A204.1 (cell line): ENCODE results near the gene POLD3.

Experiments
- FAIRE-seq: peaks from 2 replicates; lab custom pipeline; 2012; peaks lifted over from hg19 to GRCh38; lab: Jason Lieb, UNC

POLD3 gene

DNA sequence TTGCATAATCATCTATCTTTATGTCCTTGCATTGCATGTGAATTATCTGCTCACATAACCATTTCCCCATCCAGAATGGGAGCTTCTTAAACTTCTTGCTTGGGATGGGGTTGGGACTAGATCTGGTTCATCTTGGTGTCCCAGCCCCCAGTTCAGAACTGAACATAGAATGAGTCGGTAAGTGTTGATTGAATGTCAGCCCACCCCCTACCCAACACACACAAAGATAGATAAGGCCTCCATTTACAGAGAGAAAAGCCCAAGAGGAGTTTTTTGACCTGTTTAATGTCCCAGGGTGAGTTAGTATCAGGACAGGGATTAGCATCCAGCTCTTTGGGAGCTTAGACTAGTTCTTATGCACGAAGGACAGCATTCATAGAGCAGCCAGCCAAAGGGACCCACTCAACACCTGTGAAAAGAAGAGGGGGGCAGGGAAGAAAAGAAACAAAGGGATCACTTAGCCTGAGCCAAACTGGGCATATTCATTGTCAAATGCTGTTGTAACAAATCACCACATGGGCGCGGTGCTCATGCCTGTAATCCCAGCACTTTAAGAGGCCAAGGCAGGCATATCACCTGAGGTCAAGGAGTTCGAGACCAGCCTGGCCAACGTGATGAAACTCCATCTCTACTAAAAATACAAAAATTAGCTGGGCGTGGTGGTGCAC is 81.4 kb downstream of the POLD3 start:
- no peak for FAIRE-seq

DNA sequence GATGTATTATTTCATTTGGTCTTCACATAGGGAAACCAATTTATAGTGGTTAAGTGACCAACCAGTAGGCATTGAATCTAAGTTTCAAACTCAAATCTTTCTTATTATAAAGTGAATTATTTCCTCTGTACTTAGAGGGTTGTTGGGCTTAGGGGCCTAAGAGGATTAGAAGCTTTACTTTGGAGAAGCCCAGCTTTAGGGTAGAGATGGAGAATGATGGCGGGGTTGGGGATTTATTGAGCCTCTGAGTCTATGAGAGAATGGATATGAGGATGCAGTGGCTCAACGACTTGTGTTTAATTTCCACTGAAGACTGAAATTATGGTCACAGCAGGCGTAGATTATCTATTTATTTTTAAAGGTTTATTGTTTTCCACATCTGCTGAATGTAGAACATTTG is 83.4 kb downstream of the POLD3 start:
- no peak for FAIRE-seq

GRCh38 chr11:74676596-74676995 is 84.2 kb downstream of the POLD3 start:
- FAIRE-seq: no peak

GRCh38 chr11:74677131-74677530 is 84.7 kb downstream of the POLD3 start:
- no peak for FAIRE-seq

GRCh38 chr11:74678041-74678440 is 85.7 kb downstream of the POLD3 start:
- no peak for FAIRE-seq

DNA sequence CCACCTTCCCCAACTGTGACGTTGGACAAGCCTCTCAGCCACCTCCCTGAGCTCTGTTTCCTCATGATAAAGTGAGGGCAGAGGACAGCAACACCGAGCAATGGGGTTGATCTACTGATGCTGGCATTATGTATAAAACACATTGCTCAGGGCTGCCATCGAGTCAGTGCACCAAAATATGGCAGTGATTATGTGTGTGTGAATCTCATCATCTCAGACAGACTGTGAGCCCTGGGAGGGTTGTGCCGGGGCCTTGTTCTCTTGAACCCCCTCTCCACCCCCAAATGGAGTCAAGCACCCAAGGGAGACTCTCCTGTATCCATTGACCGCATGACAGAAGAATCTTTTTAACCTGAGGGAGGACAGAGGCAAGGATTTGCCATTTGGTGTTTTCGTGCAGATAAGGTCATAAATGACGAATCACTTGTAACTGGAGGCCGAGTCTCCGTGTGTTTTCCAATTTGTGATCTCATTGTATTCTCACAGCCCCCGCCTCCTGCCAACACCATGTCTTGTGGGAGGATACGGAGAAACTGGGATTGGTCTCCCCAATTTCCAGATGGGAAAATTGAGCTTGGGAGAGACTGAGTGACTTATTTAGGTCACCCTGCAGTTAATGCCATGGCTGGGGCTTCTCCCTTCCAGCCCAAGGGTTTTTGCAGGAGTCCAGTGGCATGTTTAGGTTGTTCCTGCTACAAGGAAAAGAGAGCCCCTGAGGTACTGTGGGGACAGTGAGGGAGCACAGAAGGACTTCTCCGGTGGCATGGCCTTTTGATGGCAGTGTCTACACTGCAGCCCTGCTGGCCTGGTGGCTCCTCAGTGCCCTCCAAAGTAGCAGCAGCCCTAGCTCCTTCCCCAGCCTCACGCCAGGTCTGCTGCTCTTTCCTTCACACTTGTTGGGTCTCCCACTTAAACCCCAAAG is 86.5 kb downstream of the POLD3 start:
- FAIRE-seq: no peak

- no peak for FAIRE-seq
Measured at GRCh38 chr11:74679513-74679865, 87.1 kb downstream of the POLD3 start.

GRCh38 chr11:74680035-74680671 is 87.8 kb downstream of the POLD3 start:
- no peak for FAIRE-seq

DNA sequence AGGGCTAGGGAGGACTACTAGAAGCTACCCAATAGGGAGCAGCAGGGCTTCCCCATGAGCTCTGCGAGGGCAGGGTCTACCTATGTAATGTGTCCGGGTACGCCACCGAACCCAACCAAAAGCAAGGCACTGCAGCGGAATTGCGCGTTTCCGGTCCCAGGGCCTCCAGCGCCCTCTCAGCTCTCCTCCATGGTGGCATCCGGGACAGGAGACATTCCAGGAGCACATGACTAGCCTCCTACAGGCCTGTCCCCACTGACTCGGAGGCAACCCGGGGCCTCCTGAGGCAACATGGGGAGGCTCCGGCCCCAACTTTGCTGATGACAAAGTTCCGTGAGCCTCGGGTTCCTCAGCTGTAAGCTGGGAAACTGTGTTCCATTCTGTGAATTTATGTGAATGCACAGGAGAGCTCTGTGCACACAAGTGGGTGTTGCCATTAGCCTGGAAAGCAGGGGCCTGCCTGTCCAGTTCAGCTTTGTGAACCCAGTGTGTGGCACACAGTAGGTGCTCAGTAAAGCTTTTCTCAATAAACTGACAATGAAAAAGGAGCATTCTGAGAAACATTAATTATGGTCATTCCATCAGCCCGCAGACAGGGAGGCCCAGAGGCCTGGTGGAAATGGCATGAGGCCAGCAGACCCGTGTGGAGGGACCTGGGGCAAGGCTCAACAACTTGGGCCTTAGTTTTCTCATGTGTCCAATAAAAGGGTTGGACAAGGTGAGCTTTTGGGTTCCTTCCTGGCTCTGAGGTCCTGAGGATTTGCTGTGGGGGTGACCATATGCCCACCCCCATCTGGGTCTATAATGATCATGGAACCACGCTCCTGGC is 88.5 kb downstream of the POLD3 start:
- no peak for FAIRE-seq

- FAIRE-seq: no peak
Measured at GRCh38 chr11:74681686-74682651, 89.6 kb downstream of the POLD3 start.

DNA sequence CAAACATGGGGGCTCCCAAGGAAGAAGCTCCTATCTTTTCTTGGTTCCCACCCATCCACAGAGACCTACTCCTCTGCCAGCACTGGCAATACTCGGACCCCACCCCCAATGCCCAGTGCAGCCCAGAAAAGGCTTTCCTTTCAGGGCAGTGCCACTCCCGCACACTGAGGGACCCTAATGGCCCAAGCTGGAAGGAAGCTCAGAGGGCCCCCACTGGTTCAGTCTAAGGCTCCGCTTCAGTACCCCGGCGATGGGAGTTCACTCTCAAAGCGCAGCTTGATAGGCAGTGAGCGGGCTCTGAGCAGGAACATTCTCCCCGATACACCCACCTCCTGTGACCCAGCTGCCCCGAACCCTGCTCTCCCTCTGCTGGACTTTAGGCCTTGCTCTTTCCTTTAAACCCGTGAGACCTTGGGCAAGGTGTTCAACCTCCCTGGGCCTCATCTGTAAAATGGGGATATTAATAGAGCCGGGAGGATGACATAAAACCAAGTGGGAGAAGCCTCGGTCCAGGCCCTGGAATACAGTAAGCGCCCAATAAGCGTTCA is 90.4 kb downstream of the POLD3 start:
- no peak for FAIRE-seq

- FAIRE-seq: no peak
Measured at GRCh38 chr11:74683279-74683871, 91.0 kb downstream of the POLD3 start.

DNA sequence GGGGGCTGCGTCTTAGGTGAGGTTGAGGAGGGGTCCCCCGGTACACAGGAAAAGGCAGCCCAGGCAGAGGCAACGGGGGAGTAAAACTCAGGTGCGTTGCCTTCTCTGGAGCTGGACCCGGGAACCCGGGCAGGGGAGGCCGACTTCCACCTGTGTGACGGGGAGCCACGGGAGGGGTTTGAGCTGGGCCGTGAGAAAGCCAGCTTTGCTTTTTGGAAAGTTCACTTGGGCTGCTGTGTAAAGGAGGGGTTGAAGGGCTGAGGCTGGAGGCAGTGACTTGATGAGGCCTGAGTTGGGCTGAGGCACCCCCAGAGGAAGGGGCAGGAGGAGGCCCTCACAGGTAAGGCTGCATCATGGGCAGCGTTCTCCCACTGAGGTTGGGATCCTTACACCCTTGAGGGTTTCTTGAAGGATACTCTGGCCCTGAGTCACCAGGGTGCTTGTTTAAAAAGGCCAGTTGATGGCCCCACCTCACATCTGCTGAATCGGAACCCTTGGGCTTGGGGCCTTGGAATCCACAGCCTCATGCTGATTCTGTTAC is 91.6 kb downstream of the POLD3 start:
- no peak for FAIRE-seq

DNA sequence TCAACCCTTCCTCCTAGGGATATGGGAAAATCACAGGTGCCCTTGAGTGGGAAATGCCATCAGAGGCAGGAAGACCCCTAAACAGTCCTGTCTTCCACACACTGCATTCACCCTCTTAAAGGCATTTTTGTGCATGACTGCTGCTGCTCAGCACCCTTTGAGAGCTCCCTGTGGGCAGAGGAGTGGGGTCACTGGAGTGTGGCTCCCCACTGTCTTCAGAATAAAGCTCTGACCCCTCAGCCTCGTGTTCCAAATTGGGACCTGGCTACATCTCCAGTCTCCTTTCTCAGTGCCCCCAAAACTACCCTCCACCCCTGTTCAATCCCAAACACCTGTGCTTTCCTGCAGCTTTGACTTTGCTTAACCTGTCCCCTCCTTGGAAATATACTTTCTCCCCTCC is 92.3 kb downstream of the POLD3 start:
- no peak for FAIRE-seq

- FAIRE-seq: no peak
Measured at GRCh38 chr11:74685338-74685737, 93.0 kb downstream of the POLD3 start.

DNA sequence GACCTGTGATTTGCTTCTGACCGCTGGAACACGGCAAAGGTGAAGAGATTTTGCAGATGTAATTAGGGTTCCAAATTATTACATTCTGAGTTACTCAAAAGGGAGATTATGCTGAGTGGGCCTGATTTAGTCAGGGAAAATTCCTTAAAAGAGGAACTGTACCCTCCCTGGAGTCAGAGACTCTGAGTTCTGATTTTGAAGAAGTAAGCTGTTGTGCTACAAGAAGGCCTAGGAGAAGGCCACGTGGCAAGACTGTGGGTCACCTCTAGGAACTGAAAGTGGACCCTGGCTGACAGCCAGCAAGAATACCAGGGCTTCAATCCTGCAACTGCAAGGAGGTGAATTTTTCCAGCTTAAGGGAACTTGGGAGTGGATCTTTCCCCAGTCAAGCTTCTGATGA is 93.5 kb downstream of the POLD3 start:
- FAIRE-seq: no peak

DNA sequence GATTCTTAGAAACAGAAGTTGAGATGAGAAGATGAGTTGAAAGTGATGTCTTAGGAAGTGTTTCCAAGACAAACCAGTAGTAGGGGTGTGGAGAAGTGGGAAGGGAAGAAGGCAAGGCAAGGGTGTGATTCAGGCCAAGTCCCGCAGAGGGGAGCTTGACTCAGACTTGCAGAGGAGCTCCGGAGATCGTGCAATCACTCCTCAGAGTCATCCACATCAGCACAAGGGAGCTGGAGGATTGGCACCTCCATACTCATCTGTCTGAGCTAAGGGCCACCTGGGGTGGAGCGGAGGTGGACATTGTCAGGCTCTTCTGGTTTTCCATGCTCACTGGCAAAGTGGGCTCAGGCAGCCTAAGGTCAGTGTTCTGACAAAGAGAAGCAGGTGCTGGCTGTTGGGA is 94.4 kb downstream of the POLD3 start:
- FAIRE-seq: no peak

- FAIRE-seq: no peak
Measured at GRCh38 chr11:74687237-74688023, 95.0 kb downstream of the POLD3 start.

DNA sequence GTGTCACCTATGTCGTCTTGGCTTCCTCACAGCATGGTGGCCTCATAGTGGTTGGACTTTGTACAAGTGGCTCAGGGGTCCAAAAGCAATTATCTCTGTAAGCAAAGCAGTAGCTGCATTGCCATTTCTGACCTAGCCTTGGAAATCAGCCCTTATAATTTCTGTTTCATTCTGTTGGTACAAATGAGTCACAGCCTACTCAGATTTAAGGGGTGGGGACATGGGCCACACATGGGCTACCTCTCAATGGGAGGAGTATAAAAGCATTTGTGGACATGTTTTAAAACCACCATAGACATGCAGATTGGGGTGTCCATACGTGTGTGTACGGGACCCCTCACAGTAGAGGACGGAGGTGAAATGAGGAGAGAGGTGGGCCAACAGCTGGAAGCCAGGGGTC is 97.3 kb downstream of the POLD3 start:
- FAIRE-seq: no peak
